H1 (cell line): ENCODE results near the gene CAB39L. TPM values are rescaled to one million over a fixed set of nuclear protein-coding genes. Genes with fewer than 3 reads are reported as not detected.

Experiments
- CTCF ChIA-PET: fragments of 300-600 bp; sonication (Branson Sonifier 250); formaldehyde crosslinking; loops from one replicate; lab custom pipeline; 2021; ENCODE audit not compliant: partially characterized antibody; lab: Charles Lee
- POLR2A ChIA-PET: fragments of 300-600 bp; sonication (Branson Sonifier 250); formaldehyde crosslinking; loops from one replicate; lab custom pipeline; 2021; ENCODE audit warnings: inconsistent platforms; ENCODE audit not compliant: partially characterized antibody; lab: Charles Lee
- DNase-seq, 2 experiments: peaks; one replicate each; pipeline versions ENCODE4 v3.0.0 to v3.0.0-alpha.2; 2010 to 2022; ENCODE audit warnings: low spot score in 2 of 2, low read depth in 1 of 2, mixed read lengths in 1 of 2
- FAIRE-seq: peaks from 2 replicates; lab custom pipeline; 2011; peaks lifted over from hg19 to GRCh38; lab: Jason Lieb, UNC
- H2AFZ ChIP-seq: 2 replicates; pipeline ENCODE4 v1.8.1; 2012; ENCODE audit warnings: low read length, inconsistent platforms
- H2AK5ac ChIP-seq: 2 replicates; pipeline ENCODE4 v1.6.1; 2013; ENCODE audit warnings: low read depth, low read length
- H2BK120ac ChIP-seq: replicated peaks from 2 replicates; pipeline ENCODE3; 2013; ENCODE audit warnings: low read depth, low read length, inconsistent platforms
- H2BK12ac ChIP-seq: 2 replicates; pipeline ENCODE4 v1.6.1; 2013; ENCODE audit warnings: low read depth, low read length
- H2BK15ac ChIP-seq: 2 replicates; pipeline ENCODE4 v1.6.1; 2013; ENCODE audit warnings: low read length
- H2BK20ac ChIP-seq: 2 replicates; pipeline ENCODE4 v1.6.1; 2013; ENCODE audit warnings: low read length
- H2BK5ac ChIP-seq: 2 replicates; pipeline ENCODE4 v1.6.1; 2013; ENCODE audit warnings: low read depth, low read length
- H3K14ac ChIP-seq: 2 replicates; pipeline ENCODE4 v1.6.1; 2013; ENCODE audit warnings: inconsistent platforms; ENCODE audit not compliant: insufficient read length
- H3K18ac ChIP-seq: 2 replicates; pipeline ENCODE4 v1.6.1; 2013; ENCODE audit warnings: low read length; ENCODE audit errors: extremely low read depth
- H3K23ac ChIP-seq: 2 replicates; pipeline ENCODE4 v1.6.1; 2013; ENCODE audit warnings: inconsistent platforms; ENCODE audit not compliant: insufficient read length
- H3K23me2 ChIP-seq: 2 replicates; pipeline ENCODE4 v1.6.1; 2013; ENCODE audit warnings: low read depth, low read length
- H3K27ac ChIP-seq: 2 replicates; pipeline ENCODE4 v1.6.1; 2011; ENCODE audit warnings: low read depth, low read length, inconsistent platforms
- H3K27me3 ChIP-seq, 4 experiments: replicated peaks in 1 of 4; 1 replicate in 1 of 4; 2 replicates in 3 of 4; pipeline versions ENCODE4 v1.6.1 to v1.8.1; 2011 to 2013; ENCODE audit warnings: low read length in 3 of 4, mild to moderate bottlenecking in 3 of 4, inconsistent platforms in 2 of 4, mixed read lengths in 2 of 4, moderate library complexity in 1 of 4; ENCODE audit not compliant: control insufficient read depth in 3 of 4, insufficient read depth in 3 of 4; ENCODE audit errors: extremely low read depth in 1 of 4
- H3K36me3 ChIP-seq, 4 experiments: 2 replicates each; pipeline versions ENCODE4 v1.6.1 to v1.8.1; 2011 to 2013; ENCODE audit warnings: mild to moderate bottlenecking in 4 of 4, low read length in 3 of 4, moderate library complexity in 2 of 4, control low read depth in 1 of 4, inconsistent platforms in 1 of 4; ENCODE audit not compliant: insufficient read depth in 4 of 4, control insufficient read depth in 2 of 4
- H3K4ac ChIP-seq: replicated peaks from 2 replicates; pipeline ENCODE3; 2013; ENCODE audit warnings: low read length, low read depth, mixed read lengths, inconsistent platforms; ENCODE audit not compliant: insufficient read length
- H3K4me1 ChIP-seq, 4 experiments: replicated peaks in 1 of 4; 1 replicate in 1 of 4; 2 replicates in 3 of 4; pipeline versions ENCODE4 v1.6.1 to v1.8.1; 2011 to 2013; ENCODE audit warnings: low read length in 3 of 4, inconsistent platforms in 2 of 4, mixed read lengths in 1 of 4; ENCODE audit not compliant: insufficient read depth in 4 of 4, control insufficient read depth in 3 of 4
- H3K4me2 ChIP-seq, 2 experiments: 2 replicates each; pipeline versions ENCODE4 v1.6.1 to v1.8.1; 2011 to 2013; ENCODE audit warnings: low read depth in 2 of 2, low read length in 2 of 2, control low read depth in 1 of 2, inconsistent platforms in 1 of 2, mild to moderate bottlenecking in 1 of 2; ENCODE audit not compliant: insufficient read depth in 1 of 2
- H3K4me3 ChIP-seq, 4 experiments: fragments of 200-600, 300-600 bp in 1 of 4; sonication (generic), shearing (Covaris generic), sonication (Bioruptor Twin) in 1 of 4; 2 replicates each; pipeline versions ENCODE4 v1.5.1 to v1.8.1; 2011 to 2016; ENCODE audit warnings: low read length in 4 of 4, low read depth in 3 of 4, control low read depth in 2 of 4, inconsistent platforms in 2 of 4, mild to moderate bottlenecking in 2 of 4, mixed read lengths in 1 of 4, moderate library complexity in 1 of 4; ENCODE audit not compliant: insufficient read depth in 2 of 4; ENCODE audit errors: extremely low read depth in 1 of 4
- H3K56ac ChIP-seq: replicated peaks from 2 replicates; pipeline ENCODE3; 2013; ENCODE audit warnings: low read depth, mild to moderate bottlenecking, mixed read lengths, low read length, inconsistent platforms; ENCODE audit not compliant: insufficient read length
- H3K79me1 ChIP-seq: 2 replicates; pipeline ENCODE4 v1.6.1; 2013; ENCODE audit warnings: low read depth, low read length, control low read depth
- H3K79me2 ChIP-seq, 2 experiments: 2 replicates each; pipeline versions ENCODE4 v1.6.1 to v1.8.1; 2012 to 2013; ENCODE audit warnings: low read length in 2 of 2, mild to moderate bottlenecking in 2 of 2, inconsistent platforms in 1 of 2; ENCODE audit not compliant: insufficient read depth in 2 of 2, control insufficient read depth in 1 of 2
- H3K9ac ChIP-seq, 4 experiments: replicated peaks in 1 of 4; 1 replicate in 1 of 4; 2 replicates in 3 of 4; pipeline versions ENCODE4 v1.6.1 to v1.8.1; 2011 to 2013; ENCODE audit warnings: low read depth in 3 of 4, low read length in 3 of 4, control low read depth in 2 of 4, mild to moderate bottlenecking in 2 of 4, moderate library complexity in 2 of 4, inconsistent platforms in 1 of 4; ENCODE audit errors: extremely low read depth in 1 of 4
- H3K9me3 ChIP-seq, 2 experiments: 2 replicates each; pipeline versions ENCODE4 v1.6.1 to v1.8.1; 2012 to 2013; ENCODE audit warnings: mild to moderate bottlenecking in 2 of 2, moderate library complexity in 2 of 2, control low read depth in 1 of 2, inconsistent platforms in 1 of 2, low read depth in 1 of 2, low read length in 1 of 2, mixed read lengths in 1 of 2; ENCODE audit not compliant: insufficient read depth in 2 of 2
- H4K20me1 ChIP-seq, 2 experiments: replicated peaks in 1 of 2; 2 replicates each; pipeline versions ENCODE3 to v1.8.1; 2011 to 2013; ENCODE audit warnings: inconsistent platforms in 2 of 2, low read length in 2 of 2, mild to moderate bottlenecking in 1 of 2; ENCODE audit not compliant: insufficient read depth in 2 of 2, control insufficient read depth in 1 of 2
- H4K5ac ChIP-seq: 2 replicates; pipeline ENCODE4 v1.6.1; 2013; ENCODE audit warnings: low read length, low read depth, mixed read lengths, inconsistent platforms; ENCODE audit not compliant: insufficient read length
- H4K8ac ChIP-seq: 2 replicates; pipeline ENCODE4 v1.8.0; 2013; ENCODE audit warnings: mild to moderate bottlenecking, moderate library complexity, low read length, inconsistent platforms; ENCODE audit not compliant: insufficient read depth; ENCODE audit errors: extremely low read depth
- H4K91ac ChIP-seq: replicated peaks from 2 replicates; pipeline ENCODE3; 2013; ENCODE audit warnings: low read length, mixed read lengths, inconsistent platforms; ENCODE audit not compliant: insufficient read length
- FOSL1 ChIP-seq: IDR thresholded peaks from 2 replicates; pipeline ENCODE4 v1.6.1; 2011; ENCODE audit warnings: mild to moderate bottlenecking, low read depth, low read length, moderate library complexity; ENCODE audit not compliant: insufficient read depth
- JUN ChIP-seq: IDR thresholded peaks from 2 replicates; pipeline ENCODE4 v1.6.1; 2011; ENCODE audit warnings: low read depth, mild to moderate bottlenecking, improper control_type of control experiment, low read length
- JUND ChIP-seq: IDR thresholded peaks from 2 replicates; pipeline ENCODE4 v1.6.1; 2011; ENCODE audit warnings: mild to moderate bottlenecking, improper control_type of control experiment, low read length
- KDM5A ChIP-seq: fragments of 200-600 bp; IDR thresholded peaks from 2 replicates; pipeline ENCODE4 v1.7.1; 2012; ENCODE audit warnings: mild to moderate bottlenecking, low read length, inconsistent platforms, mixed read lengths
- NANOG ChIP-seq: IDR thresholded peaks from 2 replicates; pipeline ENCODE4 v1.6.1; 2011; ENCODE audit warnings: low read length, low read depth, mild to moderate bottlenecking, inconsistent platforms; ENCODE audit not compliant: insufficient read depth, poor library complexity, severe bottlenecking
- POLR2AphosphoS5 ChIP-seq: IDR thresholded peaks from 2 replicates; pipeline ENCODE4 v1.6.1; 2011; ENCODE audit warnings: low read depth, low read length
- RBBP5 ChIP-seq: IDR thresholded peaks from 2 replicates; pipeline ENCODE4 v1.7.1; 2012; ENCODE audit warnings: low read depth, mild to moderate bottlenecking, inconsistent platforms, low read length, moderate library complexity, borderline replicate concordance
- RNF2 ChIP-seq: fragments of 200-900, 300-1000 bp; sonication (generic); IDR thresholded peaks from 2 replicates; pipeline ENCODE4 v1.7.1; 2016; ENCODE audit warnings: borderline replicate concordance, low read depth, mild to moderate bottlenecking, antibody characterized with exemption, low read length; ENCODE audit not compliant: poor library complexity, severe bottlenecking; ENCODE audit errors: missing control alignments
- SIN3A ChIP-seq, 2 experiments: IDR thresholded peaks in 1 of 2; conservative IDR thresholded peaks in 1 of 2; 2 replicates each; pipeline ENCODE4 v1.6.1; 2011 to 2012; ENCODE audit warnings: low read length in 2 of 2, improper control_type of control experiment in 1 of 2, low read depth in 1 of 2, mild to moderate bottlenecking in 1 of 2
- SIRT6 ChIP-seq: IDR thresholded peaks from one replicate; pipeline ENCODE4 v1.7.1; 2012; ENCODE audit warnings: low read length, inconsistent platforms
- SRF ChIP-seq: IDR thresholded peaks from 2 replicates; pipeline ENCODE4 v1.6.1; 2011; ENCODE audit warnings: mild to moderate bottlenecking, low read depth, low read length, moderate library complexity
- TAF1 ChIP-seq: IDR thresholded peaks from 2 replicates; pipeline ENCODE4 v1.6.1; 2011; ENCODE audit warnings: mild to moderate bottlenecking, low read depth, low read length
- YY1 ChIP-seq: IDR thresholded peaks from 2 replicates; pipeline ENCODE4 v1.6.1; 2011; ENCODE audit warnings: low read depth, mild to moderate bottlenecking, low read length
- ZNF274 ChIP-seq: IDR thresholded peaks from 2 replicates; pipeline ENCODE4 v1.7.0; 2012; ENCODE audit warnings: low read length, borderline replicate concordance; ENCODE audit errors: extremely low read depth
- WGBS, 2 experiments: shearing (Covaris generic) in 1 of 2; methylation state at CpG; one replicate each; pipeline versions ENCODE4 v1.1.6 to v1.1.7; 2013 to 2015; ENCODE audit warnings: low lambda C conversion rate in 2 of 2, mixed read lengths in 2 of 2, inconsistent platforms in 1 of 2, low coverage in 1 of 2, missing lambda C conversion rate in 1 of 2; ENCODE audit not compliant: insufficient replicate concordance in 2 of 2, insufficient coverage in 1 of 2, insufficient read length in 1 of 2; ENCODE audit errors: extremely low coverage in 1 of 2, missing lambda C conversion rate in 1 of 2; 5-methylcytosine and 5-hydroxymethylcytosine counted together
- polyA plus RNA-seq, 7 experiments: library from polyadenylated mRNA; depleted of rRNA in 3 of 7; stranded (reverse) in 5 of 7; unstranded in 2 of 7; fragments of >200 nt in 5 of 7; fragments of 200-250 nt in 2 of 7; gene quantifications; 1 replicate in 5 of 7; 2 replicates in 1 of 7; 4 replicates in 1 of 7; pipeline versions ENCODE4 v1.2.1 to v1.2.3, GENCODE V29; 2011 to 2013; ENCODE audit warnings: missing spikeins in 2 of 7, mixed read lengths in 2 of 7
- total RNA-seq: library from RNA; stranded (reverse); fragmentation: NEBNext Ultra II Directional; extraction: Animal tissue kit (Norgen Biotek cat#: 25700); gene quantifications from 2 replicates; pipeline ENCODE4 v1.2.1, GENCODE V29; 2021

CAB39L gene
- total and polyA plus RNA-seq, 2 of the 8 experiments (the other 6 are each of a cell fraction or from before 2014, with no cell fraction given) = 2.5 to 4.8 TPM

DNA sequence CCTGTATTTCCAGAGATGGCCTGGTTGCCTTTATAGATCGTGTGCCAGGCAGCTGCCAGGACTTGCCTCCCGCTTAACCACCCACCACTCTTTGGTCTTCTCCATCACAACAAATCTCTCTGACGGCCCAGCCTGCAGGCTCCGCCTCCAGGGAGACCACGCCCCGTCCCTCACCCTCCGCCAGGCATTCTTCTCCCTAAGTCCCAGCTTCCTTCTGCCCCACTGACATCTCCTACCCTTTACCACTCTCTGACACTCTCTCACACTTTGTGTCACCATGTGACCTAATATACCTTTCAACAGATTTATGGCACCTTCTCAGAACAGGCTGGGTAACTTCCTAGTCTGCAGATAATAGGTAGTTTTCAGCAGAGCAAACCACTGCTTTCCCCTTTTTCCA, 95.1 kb downstream of the CAB39L start:
- FAIRE-seq = peak; percentile 57
- ChIA-PET CTCF (interaction anchor here (0.6 to 1.1 kb wide), 2 partner anchors 16 to 52 kb away, joined by 3 read pairs; no protein-coding TSS in a partner anchor), POLR2A (interaction anchor here (1.3 kb wide), 1 partner anchor 11 kb away, joined by 3 read pairs; no protein-coding TSS in a partner anchor)
- no peak for TF ChIP-seq KDM5A
- no peak for TF ChIP-seq TAF1
- TF ChIP-seq JUN = no peak
- no peak for TF ChIP-seq POLR2AphosphoS5
- TF ChIP-seq RNF2 = no peak
- TF ChIP-seq ZNF274 = no peak
- no peak for TF ChIP-seq JUND
- no peak for TF ChIP-seq YY1
- TF ChIP-seq NANOG = no peak
- TF ChIP-seq SRF = no peak
- no peak for TF ChIP-seq SIN3A (conservative IDR thresholded peaks at IDR 0.05 in 1 of 2, IDR thresholded peaks at IDR 0.05 in 1 of 2; ENCODE audit: low read depth in 1 of 2, low read length in 2 of 2)
- no peak for TF ChIP-seq RBBP5
- no peak for TF ChIP-seq SIRT6
- no peak for TF ChIP-seq FOSL1

More for the DNA sequence above, 95.1 kb downstream of the CAB39L start:
- peaks cover 0 to 8% (median 0%) of the 10 kb centered on the region in 4 experiments; a peak in 2 of 7 replicates for H3K4me1 ChIP-seq
- H3K27me3 ChIP-seq = no peaks in the 10 kb centered on the region
- H2BK5ac ChIP-seq = no peak overlapping the region
- no peak overlapping the region for H4K8ac ChIP-seq
- peak overlapping the region; percentile 55; the same call in 1 of the 2 replicates for H2AFZ ChIP-seq
- DNase-seq = peak; percentile 29 to 80
- WGBS, 2 experiments = 42% methylated on average over 7 of the region's 7 CpGs; no CpG with 5 or more reads in 1 of the 2 experiments
- H3K18ac ChIP-seq = no peak overlapping the region
- H3K36me3 ChIP-seq = no peaks in the 10 kb centered on the region
- H2BK15ac ChIP-seq = no peak overlapping the region
- no peak overlapping the region for H4K5ac ChIP-seq
- no peak overlapping the region for H3K23ac ChIP-seq
- H3K4me3 ChIP-seq = no peak overlapping the region
- H3K23me2 ChIP-seq = peaks cover 2% of the 10 kb centered on the region; the same call in 1 of the 2 replicates
- no peak overlapping the region for H3K14ac ChIP-seq
- H2AK5ac ChIP-seq = no peak overlapping the region
- H2BK20ac ChIP-seq = no peak overlapping the region
- 0 out of 4 replicates have a peak overlapping the region, but pooled peaks of 1 of the 2 experiments have one; percentile 22 for H3K4me2 ChIP-seq
- no peak overlapping the region for H2BK12ac ChIP-seq
- no peak overlapping the region for H3K9ac ChIP-seq
- no peak overlapping the region for H2BK120ac ChIP-seq
- no peaks in the 10 kb centered on the region for H3K79me1 ChIP-seq
- H3K9me3 ChIP-seq = no peaks in the 10 kb centered on the region
- H4K91ac ChIP-seq = no peak overlapping the region
- no peaks in the 10 kb centered on the region for H4K20me1 ChIP-seq
- no peak overlapping the region for H3K56ac ChIP-seq
- no peak overlapping the region for H3K27ac ChIP-seq
- no peaks in the 10 kb centered on the region for H3K79me2 ChIP-seq
- no peak overlapping the region for H3K4ac ChIP-seq
